Prostate gland (tissue), 2 donors: ENCODE data around the gene MATK.

ENCODE experiments used
- POLR2A ChIP-seq: fragments of 450-650 bp; IDR thresholded peaks from one replicate; pipeline ENCODE4 v1.6.1; 2016; ENCODE audit warnings: antibody characterized with exemption, mild to moderate bottlenecking
- TF ChIP-seq, protein P1 (sequence below), 4 experiments: fragments of 200-600 bp in 2 of 4; fragments of 450-650 bp in 2 of 4; sonication (generic) in 2 of 4; IDR thresholded peaks; 1 replicate in 3 of 4; 2 replicates in 1 of 4; pipeline ENCODE4 v1.5.1; 2016 to 2019; ENCODE audit warnings: antibody characterized with exemption in 4 of 4, mild to moderate bottlenecking in 2 of 4, moderate library complexity in 2 of 4

DNA sequence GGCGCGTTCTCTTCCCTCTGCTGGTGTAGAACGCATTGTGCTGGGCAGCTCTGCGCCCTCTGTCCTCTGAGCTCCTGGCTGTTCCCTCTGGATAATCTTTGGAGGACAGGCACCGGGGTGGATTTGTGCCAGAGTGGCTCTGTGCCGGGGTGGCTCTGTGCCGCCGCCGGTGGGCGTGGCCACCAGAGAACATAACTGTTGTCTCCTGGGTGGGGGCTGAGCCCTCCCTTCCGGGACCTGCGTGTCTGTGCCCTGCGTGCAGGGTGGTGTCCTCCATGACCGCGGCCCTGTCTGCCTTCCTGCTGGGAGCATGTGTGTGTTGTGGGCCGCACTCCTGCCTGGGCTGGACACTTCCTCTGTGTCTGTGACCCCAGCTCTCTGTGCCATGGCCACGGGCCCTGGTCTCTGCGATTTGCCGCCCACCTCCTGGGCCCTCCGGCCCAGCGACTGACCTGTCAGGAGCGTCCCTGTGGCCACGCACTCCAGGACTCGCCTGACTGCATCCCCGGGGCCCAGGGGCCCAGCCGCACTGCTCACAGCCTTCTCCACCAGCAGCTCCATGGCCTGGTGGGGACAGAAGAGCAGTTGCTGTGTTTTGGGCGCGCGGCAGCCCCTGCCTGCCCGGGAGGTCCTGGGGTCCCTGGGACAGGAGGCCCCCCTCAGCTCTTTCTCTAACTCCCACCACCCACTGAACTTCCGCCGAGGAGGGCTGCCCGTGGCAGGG is 22.4 kb upstream of the MATK start:
- no peak for TF ChIP-seq POLR2A
- TF ChIP-seq, protein P1, sequence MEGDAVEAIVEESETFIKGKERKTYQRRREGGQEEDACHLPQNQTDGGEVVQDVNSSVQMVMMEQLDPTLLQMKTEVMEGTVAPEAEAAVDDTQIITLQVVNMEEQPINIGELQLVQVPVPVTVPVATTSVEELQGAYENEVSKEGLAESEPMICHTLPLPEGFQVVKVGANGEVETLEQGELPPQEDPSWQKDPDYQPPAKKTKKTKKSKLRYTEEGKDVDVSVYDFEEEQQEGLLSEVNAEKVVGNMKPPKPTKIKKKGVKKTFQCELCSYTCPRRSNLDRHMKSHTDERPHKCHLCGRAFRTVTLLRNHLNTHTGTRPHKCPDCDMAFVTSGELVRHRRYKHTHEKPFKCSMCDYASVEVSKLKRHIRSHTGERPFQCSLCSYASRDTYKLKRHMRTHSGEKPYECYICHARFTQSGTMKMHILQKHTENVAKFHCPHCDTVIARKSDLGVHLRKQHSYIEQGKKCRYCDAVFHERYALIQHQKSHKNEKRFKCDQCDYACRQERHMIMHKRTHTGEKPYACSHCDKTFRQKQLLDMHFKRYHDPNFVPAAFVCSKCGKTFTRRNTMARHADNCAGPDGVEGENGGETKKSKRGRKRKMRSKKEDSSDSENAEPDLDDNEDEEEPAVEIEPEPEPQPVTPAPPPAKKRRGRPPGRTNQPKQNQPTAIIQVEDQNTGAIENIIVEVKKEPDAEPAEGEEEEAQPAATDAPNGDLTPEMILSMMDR (IDR thresholded peaks at IDR 0.05) = no peak
